ENCODE measurements around the gene CDY2A.
"Not testable (repeated sequence)": the region's sequence is repeated elsewhere in the genome, so short reads cannot be mapped to it uniquely, and the experiment has no call there.

DNA sequence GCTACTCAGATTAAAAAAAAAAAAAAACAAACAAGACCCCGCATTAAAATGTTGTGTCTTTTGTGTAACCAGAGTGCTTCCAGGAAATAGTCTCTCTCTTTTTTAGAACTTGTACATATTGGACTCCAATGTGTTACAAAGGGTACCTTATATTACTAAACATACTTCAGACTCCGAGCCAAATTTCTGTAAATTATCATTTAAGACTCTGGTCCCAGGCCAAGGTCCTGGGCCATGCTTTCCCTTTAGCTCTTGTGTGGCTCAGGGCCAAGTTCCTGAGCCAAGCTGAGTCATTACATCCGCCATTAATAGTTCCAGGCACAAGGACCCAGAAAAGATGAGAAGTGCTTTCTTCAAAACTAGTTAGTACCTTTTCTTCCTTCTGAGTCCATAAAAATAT is 4.6 kb downstream of the CDY2A start:
- TF ChIP-seq, protein P1, sequence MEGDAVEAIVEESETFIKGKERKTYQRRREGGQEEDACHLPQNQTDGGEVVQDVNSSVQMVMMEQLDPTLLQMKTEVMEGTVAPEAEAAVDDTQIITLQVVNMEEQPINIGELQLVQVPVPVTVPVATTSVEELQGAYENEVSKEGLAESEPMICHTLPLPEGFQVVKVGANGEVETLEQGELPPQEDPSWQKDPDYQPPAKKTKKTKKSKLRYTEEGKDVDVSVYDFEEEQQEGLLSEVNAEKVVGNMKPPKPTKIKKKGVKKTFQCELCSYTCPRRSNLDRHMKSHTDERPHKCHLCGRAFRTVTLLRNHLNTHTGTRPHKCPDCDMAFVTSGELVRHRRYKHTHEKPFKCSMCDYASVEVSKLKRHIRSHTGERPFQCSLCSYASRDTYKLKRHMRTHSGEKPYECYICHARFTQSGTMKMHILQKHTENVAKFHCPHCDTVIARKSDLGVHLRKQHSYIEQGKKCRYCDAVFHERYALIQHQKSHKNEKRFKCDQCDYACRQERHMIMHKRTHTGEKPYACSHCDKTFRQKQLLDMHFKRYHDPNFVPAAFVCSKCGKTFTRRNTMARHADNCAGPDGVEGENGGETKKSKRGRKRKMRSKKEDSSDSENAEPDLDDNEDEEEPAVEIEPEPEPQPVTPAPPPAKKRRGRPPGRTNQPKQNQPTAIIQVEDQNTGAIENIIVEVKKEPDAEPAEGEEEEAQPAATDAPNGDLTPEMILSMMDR (IDR thresholded peaks at IDR 0.05) = not testable (repeated sequence)
- TF ChIP-seq POLR2A (IDR thresholded peaks at IDR 0.05) = not testable (repeated sequence)
